ENCODE measurements around the gene AGBL3.

DNA sequence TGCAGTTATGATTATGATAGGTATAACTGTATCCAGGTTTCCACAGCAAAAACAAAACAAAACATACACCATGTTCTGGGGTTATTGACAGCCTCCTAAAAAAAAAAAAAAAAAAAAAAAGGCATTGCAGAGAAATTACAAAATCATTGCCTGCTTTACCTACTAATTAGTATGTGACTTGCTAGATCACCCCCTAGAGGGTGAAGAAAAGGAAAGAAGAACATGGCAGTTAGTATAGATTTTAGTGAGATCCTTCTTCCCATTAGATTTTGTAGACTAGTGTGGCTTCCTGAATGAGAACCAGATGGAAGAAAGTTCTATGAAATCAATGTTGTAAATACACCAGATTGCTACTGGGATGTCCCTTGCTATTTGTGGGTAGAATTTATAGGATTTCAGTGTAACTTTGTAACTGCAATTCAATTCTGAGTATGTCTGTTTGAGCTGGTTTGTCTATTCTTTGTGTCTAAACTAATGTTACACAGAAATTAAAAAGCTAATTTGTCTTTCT, 24.0 kb upstream of the AGBL3 start:
- no peak for TF ChIP-seq POLR2A (IDR thresholded peaks at IDR 0.05)
- no peak for TF ChIP-seq EP300 (IDR thresholded peaks at IDR 0.05)
- TF ChIP-seq, protein P1, sequence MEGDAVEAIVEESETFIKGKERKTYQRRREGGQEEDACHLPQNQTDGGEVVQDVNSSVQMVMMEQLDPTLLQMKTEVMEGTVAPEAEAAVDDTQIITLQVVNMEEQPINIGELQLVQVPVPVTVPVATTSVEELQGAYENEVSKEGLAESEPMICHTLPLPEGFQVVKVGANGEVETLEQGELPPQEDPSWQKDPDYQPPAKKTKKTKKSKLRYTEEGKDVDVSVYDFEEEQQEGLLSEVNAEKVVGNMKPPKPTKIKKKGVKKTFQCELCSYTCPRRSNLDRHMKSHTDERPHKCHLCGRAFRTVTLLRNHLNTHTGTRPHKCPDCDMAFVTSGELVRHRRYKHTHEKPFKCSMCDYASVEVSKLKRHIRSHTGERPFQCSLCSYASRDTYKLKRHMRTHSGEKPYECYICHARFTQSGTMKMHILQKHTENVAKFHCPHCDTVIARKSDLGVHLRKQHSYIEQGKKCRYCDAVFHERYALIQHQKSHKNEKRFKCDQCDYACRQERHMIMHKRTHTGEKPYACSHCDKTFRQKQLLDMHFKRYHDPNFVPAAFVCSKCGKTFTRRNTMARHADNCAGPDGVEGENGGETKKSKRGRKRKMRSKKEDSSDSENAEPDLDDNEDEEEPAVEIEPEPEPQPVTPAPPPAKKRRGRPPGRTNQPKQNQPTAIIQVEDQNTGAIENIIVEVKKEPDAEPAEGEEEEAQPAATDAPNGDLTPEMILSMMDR (IDR thresholded peaks at IDR 0.05), result no peak

Measured in ovary (tissue), 3 donors.